ENCODE measurements around the gene DSCAML1. TPM values are rescaled to one million over a fixed set of nuclear protein-coding genes. Genes with fewer than 3 reads are reported as not detected.

The DSCAML1 gene
- total RNA-seq, 1 experiment from 2014 or later, result 0.15 TPM

- Mint-ChIP-seq H3K9me3 (no peaks in the 10 kb centered on the region; a peak in 1 of 5 replicates), H3K4me1 (peaks cover 61 to 68% of the 10 kb centered on the region in 2 experiments), H3K36me3 (ENCODE audit: insufficient read depth in 1 of 3, low read depth in 3 of 3) (no peaks in the 10 kb centered on the region), H3K27me3 (ENCODE audit: low read depth) (peaks cover 61% of the 10 kb centered on the region), H3K4me3 (no peak overlapping the region), H3K27ac (no peak overlapping the region)
- peaks cover 3% of the 10 kb centered on the region for H3K23me2 ChIP-seq (ENCODE audit: insufficient read length, low read depth, low read length, poor library complexity, severe bottlenecking)
- H3K4me1 ChIP-seq (ENCODE audit: insufficient read depth, low read length), result peaks cover 11% of the 10 kb centered on the region
- no peak overlapping the region for H2BK120ac ChIP-seq (ENCODE audit: low read depth, low read length, poor library complexity, severe bottlenecking)
- no peak for TF ChIP-seq CTCF (conservative IDR thresholded peaks at IDR 0.05)
- no peak overlapping the region for H2AK5ac ChIP-seq (ENCODE audit: insufficient read length, low read length)
- H2AFZ ChIP-seq (ENCODE audit: low read length), result no peak overlapping the region
- H2BK12ac ChIP-seq (ENCODE audit: insufficient read length, low read depth, low read length), result no peak overlapping the region
- H4K20me1 ChIP-seq (ENCODE audit: control insufficient read depth, insufficient read depth, insufficient read length), result no peaks in the 10 kb centered on the region
- H3K9ac ChIP-seq (ENCODE audit: extremely low read depth, insufficient read length, low read length), result no peak overlapping the region
- no peak overlapping the region for H3K56ac ChIP-seq (ENCODE audit: insufficient read length, low read depth, low read length)
- H3K79me1 ChIP-seq (ENCODE audit: insufficient read depth, low read depth, low read length, poor library complexity, severe bottlenecking), result no peaks in the 10 kb centered on the region
- no peak overlapping the region for H3K14ac ChIP-seq (ENCODE audit: insufficient read depth, low read length)
- H3K18ac ChIP-seq (ENCODE audit: insufficient read length, low read depth, low read length), result no peak overlapping the region
- H3K4me2 ChIP-seq (ENCODE audit: insufficient read depth, insufficient read length, low read length), result no peak overlapping the region
- no peaks in the 10 kb centered on the region for H3K9me3 ChIP-seq (ENCODE audit: control insufficient read depth, low read depth, low read length)
- no peak overlapping the region for H4K5ac ChIP-seq (ENCODE audit: insufficient read length, low read depth, low read length)
- H2BK5ac ChIP-seq (ENCODE audit: insufficient read length, low read length), result no peak overlapping the region
- no peak overlapping the region for H3K23ac ChIP-seq (ENCODE audit: insufficient read length, low read depth, low read length)
- no peak overlapping the region for H4K8ac ChIP-seq (replicated peaks; ENCODE audit: insufficient read length, low read depth, low read length)
- no peak overlapping the region for H3K27ac ChIP-seq (ENCODE audit: insufficient read length, low read depth, low read length)
- H4K91ac ChIP-seq (ENCODE audit: insufficient read length, low read depth, low read length), result no peak overlapping the region
- no peak overlapping the region for H3T11ph ChIP-seq (ENCODE audit: low read length)
- H2BK15ac ChIP-seq (ENCODE audit: low read depth, low read length), result no peak overlapping the region
- H2BK20ac ChIP-seq (ENCODE audit: low read depth, low read length, poor library complexity, severe bottlenecking), result no peak overlapping the region
- H3K79me2 ChIP-seq (ENCODE audit: insufficient read depth, low read length), result no peaks in the 10 kb centered on the region
- no peak overlapping the region for H3K4ac ChIP-seq (ENCODE audit: low read depth, low read length)
- peaks cover 4% of the 10 kb centered on the region for H3K27me3 ChIP-seq (ENCODE audit: insufficient read depth, low read length)
- no peak for DNase-seq
- no CpG with 5 or more reads among the region's 2 CpGs for WGBS (ENCODE audit: extremely low coverage, insufficient read length, low lambda C conversion rate)
These were observed 74.9 kb downstream of the DSCAML1 start for GRCh38 chr11:117722082-117722481.

All from H9 (cell line).